GM18511 (cell line): ENCODE results near the gene FGF23.
"Not testable (repeated sequence)": the region's sequence is repeated elsewhere in the genome, so short reads cannot be mapped to it uniquely, and the experiment has no call there.

Source experiments
- ATAC-seq: cut with Tn5 transposase; IDR thresholded peaks from one replicate; pipeline ENCODE4 v1.9.1; 2021; ENCODE audit warnings: mild to moderate bottlenecking, moderate library complexity; ENCODE audit not compliant: unreplicated experiment

The FGF23 gene

GRCh38 chr12:4379405-4379804, at the start of gene FGF23:
Gene FGF23, minus strand, starts transcription at chr12:4379712. Its CDS starts 130 bp downstream, at chr12:4379582.
- no peak for ATAC-seq

- no peak for ATAC-seq
Measured at GRCh38 chr12:4424422-4424821, 44.9 kb upstream of the FGF23 start.

GRCh38 chr12:4423528-4424195, 44.1 kb upstream of the FGF23 start:
- ATAC-seq = no peak

- no peak for ATAC-seq
Measured at GRCh38 chr12:4422985-4423384, 43.5 kb upstream of the FGF23 start.

- no peak for ATAC-seq
Measured at GRCh38 chr12:4421590-4422031, 42.1 kb upstream of the FGF23 start.

GRCh38 chr12:4420138-4420670, 40.7 kb upstream of the FGF23 start:
- ATAC-seq = no peak

- ATAC-seq = no peak
Measured at GRCh38 chr12:4418913-4419312, 39.4 kb upstream of the FGF23 start.

GRCh38 chr12:4417936-4418335, 38.4 kb upstream of the FGF23 start:
- ATAC-seq = no peak

GRCh38 chr12:4417455-4417854, 37.9 kb upstream of the FGF23 start:
- ATAC-seq = no peak

- ATAC-seq = no peak
Measured at GRCh38 chr12:4416276-4416675, 36.8 kb upstream of the FGF23 start.

GRCh38 chr12:4412465-4412864, 33.0 kb upstream of the FGF23 start:
- ATAC-seq = no peak

- no peak for ATAC-seq
Measured at GRCh38 chr12:4412056-4412455, 32.5 kb upstream of the FGF23 start.

- ATAC-seq = no peak
Measured at GRCh38 chr12:4407136-4407535, 27.6 kb upstream of the FGF23 start.

- not testable (repeated sequence) for ATAC-seq
Measured at GRCh38 chr12:4404877-4405637, 25.5 kb upstream of the FGF23 start.

GRCh38 chr12:4402996-4403395, 23.5 kb upstream of the FGF23 start:
- ATAC-seq = no peak

GRCh38 chr12:4401117-4401516, 21.6 kb upstream of the FGF23 start:
- no peak for ATAC-seq

- no peak for ATAC-seq
Measured at GRCh38 chr12:4395818-4396217, 16.3 kb upstream of the FGF23 start.

GRCh38 chr12:4393211-4393610, 13.7 kb upstream of the FGF23 start:
- no peak for ATAC-seq

- ATAC-seq = no peak
Measured at GRCh38 chr12:4392223-4392742, 12.8 kb upstream of the FGF23 start.

GRCh38 chr12:4388662-4389061, 9.2 kb upstream of the FGF23 start:
- no peak for ATAC-seq

GRCh38 chr12:4388032-4388431, 8.5 kb upstream of the FGF23 start:
- ATAC-seq = no peak

- no peak for ATAC-seq
Measured at GRCh38 chr12:4387607-4388006, 8.1 kb upstream of the FGF23 start.
